Type B pancreatic cell (in vitro differentiated cells): Measurements from ENCODE around the gene FMN1. TPM values are rescaled to one million over a fixed set of nuclear protein-coding genes. Genes with fewer than 3 reads are reported as not detected.
"Not testable (repeated sequence)": the region's sequence is repeated elsewhere in the genome, so short reads cannot be mapped to it uniquely, and the experiment has no call there.

Experiments
- DNase-seq: peaks from one replicate; pipeline ENCODE4 v3.0.0; 2021; ENCODE audit warnings: mixed read lengths; ENCODE audit not compliant: unreplicated experiment; ENCODE audit errors: extremely low spot score
- H3K27ac Mint-ChIP-seq: 2 replicates; pipeline ENCODE4 v1.8.0; 2021; ENCODE audit warnings: mild to moderate bottlenecking, mixed read lengths
- H3K27me3 Mint-ChIP-seq: 2 replicates; pipeline ENCODE4 v1.8.0; 2021; ENCODE audit warnings: mixed read lengths
- H3K36me3 Mint-ChIP-seq: 2 replicates; pipeline ENCODE4 v1.8.0; 2021; ENCODE audit warnings: mixed read lengths
- H3K4me1 Mint-ChIP-seq: one replicate; pipeline ENCODE4 v1.8.0; 2021; ENCODE audit warnings: mixed read lengths; ENCODE audit not compliant: unreplicated experiment
- H3K4me3 Mint-ChIP-seq: 2 replicates; pipeline ENCODE4 v1.8.0; 2021; ENCODE audit warnings: mild to moderate bottlenecking, mixed read lengths
- H3K9me3 Mint-ChIP-seq: 2 replicates; pipeline ENCODE4 v1.8.0; 2021; ENCODE audit warnings: mixed read lengths
- total RNA-seq: library from RNA; stranded (reverse); gene quantifications from 2 replicates; pipeline ENCODE4 v1.2.1, GENCODE V29; 2021; ENCODE audit warnings: low replicate concordance
- TF ChIP-seq, protein P1 (sequence below): fragments of 200-600 bp; sonication (generic); conservative IDR thresholded peaks from 2 replicates; pipeline ENCODE4 v1.5.0; 2021; ENCODE audit warnings: antibody characterized with exemption, mild to moderate bottlenecking

FMN1 gene
- total RNA-seq, 1 donor from 2014 or later, result 22.1 TPM

GRCh38 chr15:32851572-32851971, 342.9 kb downstream of the FMN1 start:
- Mint-ChIP-seq H3K27me3 (no peaks in the 10 kb centered on the region), H3K4me1 (no peaks in the 10 kb centered on the region), H3K36me3 (peaks cover 4% of the 10 kb centered on the region), H3K9me3 (no peaks in the 10 kb centered on the region), H3K27ac (no peak overlapping the region), H3K4me3 (no peak overlapping the region)
- DNase-seq, result no peak
- TF ChIP-seq, protein P1, sequence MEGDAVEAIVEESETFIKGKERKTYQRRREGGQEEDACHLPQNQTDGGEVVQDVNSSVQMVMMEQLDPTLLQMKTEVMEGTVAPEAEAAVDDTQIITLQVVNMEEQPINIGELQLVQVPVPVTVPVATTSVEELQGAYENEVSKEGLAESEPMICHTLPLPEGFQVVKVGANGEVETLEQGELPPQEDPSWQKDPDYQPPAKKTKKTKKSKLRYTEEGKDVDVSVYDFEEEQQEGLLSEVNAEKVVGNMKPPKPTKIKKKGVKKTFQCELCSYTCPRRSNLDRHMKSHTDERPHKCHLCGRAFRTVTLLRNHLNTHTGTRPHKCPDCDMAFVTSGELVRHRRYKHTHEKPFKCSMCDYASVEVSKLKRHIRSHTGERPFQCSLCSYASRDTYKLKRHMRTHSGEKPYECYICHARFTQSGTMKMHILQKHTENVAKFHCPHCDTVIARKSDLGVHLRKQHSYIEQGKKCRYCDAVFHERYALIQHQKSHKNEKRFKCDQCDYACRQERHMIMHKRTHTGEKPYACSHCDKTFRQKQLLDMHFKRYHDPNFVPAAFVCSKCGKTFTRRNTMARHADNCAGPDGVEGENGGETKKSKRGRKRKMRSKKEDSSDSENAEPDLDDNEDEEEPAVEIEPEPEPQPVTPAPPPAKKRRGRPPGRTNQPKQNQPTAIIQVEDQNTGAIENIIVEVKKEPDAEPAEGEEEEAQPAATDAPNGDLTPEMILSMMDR, result no peak

- no peaks in the 10 kb centered on the region for H3K9me3 Mint-ChIP-seq
- H3K4me3 Mint-ChIP-seq, result no peak overlapping the region
Observed at GRCh38 chr15:32849769-32850668, 344.5 kb downstream of the FMN1 start.

GRCh38 chr15:32846671-32847070, 347.8 kb downstream of the FMN1 start:
- not testable (repeated sequence) for H3K27ac Mint-ChIP-seq, H3K9me3 Mint-ChIP-seq, DNase-seq, H3K36me3 Mint-ChIP-seq, H3K27me3 Mint-ChIP-seq, H3K4me1 Mint-ChIP-seq, H3K4me3 Mint-ChIP-seq

More at GRCh38 chr15:32849769-32850668, 344.5 kb downstream of the FMN1 start:
- Mint-ChIP-seq H3K27me3 (no peaks in the 10 kb centered on the region), H3K36me3 (peaks cover 8% of the 10 kb centered on the region), H3K4me1 (no peaks in the 10 kb centered on the region), H3K27ac (no peak overlapping the region)
- no peak for DNase-seq
- TF ChIP-seq, protein P1, result no peak

GRCh38 chr15:32844118-32844711, 350.3 kb downstream of the FMN1 start:
- Mint-ChIP-seq H3K27me3 (no peaks in the 10 kb centered on the region), H3K36me3 (peaks cover 8% of the 10 kb centered on the region), H3K27ac (no peak overlapping the region), H3K4me3 (no peak overlapping the region), H3K4me1 (peaks cover 24% of the 10 kb centered on the region), H3K9me3 (no peaks in the 10 kb centered on the region)
- DNase-seq, result no peak
- TF ChIP-seq, protein P1, result peak; percentile 80

- H3K36me3 Mint-ChIP-seq, result peaks cover 5% of the 10 kb centered on the region
- H3K4me1 Mint-ChIP-seq, result peaks cover 29% of the 10 kb centered on the region
- no peak overlapping the region for H3K27ac Mint-ChIP-seq
- no peaks in the 10 kb centered on the region for H3K27me3 Mint-ChIP-seq
- no peak overlapping the region for H3K4me3 Mint-ChIP-seq
- TF ChIP-seq, protein P1, result no peak
- no peaks in the 10 kb centered on the region for H3K9me3 Mint-ChIP-seq
- no peak for DNase-seq
Observed at GRCh38 chr15:32843219-32843815, 351.2 kb downstream of the FMN1 start.

GRCh38 chr15:32842081-32842480, 352.4 kb downstream of the FMN1 start:
- H3K4me3 Mint-ChIP-seq, result no peak overlapping the region
- no peaks in the 10 kb centered on the region for H3K9me3 Mint-ChIP-seq
- no peak for DNase-seq
- TF ChIP-seq, protein P1, result no peak
- H3K27ac Mint-ChIP-seq, result no peak overlapping the region
- H3K27me3 Mint-ChIP-seq, result no peaks in the 10 kb centered on the region
- H3K4me1 Mint-ChIP-seq, result peaks cover 29% of the 10 kb centered on the region
- H3K36me3 Mint-ChIP-seq, result peaks cover 4% of the 10 kb centered on the region
